ENCODE measurements around the gene TMEM236. TPM values are rescaled to one million over a fixed set of nuclear protein-coding genes. Genes with fewer than 3 reads are reported as not detected.
A peak's percentile ranks its signal among the peaks of the same experiment; 100 is the strongest.

TMEM236 gene
- total RNA-seq, 4 donors from 2014 or later, result 1.2 to 1.8 (median 1.5) TPM

DNA sequence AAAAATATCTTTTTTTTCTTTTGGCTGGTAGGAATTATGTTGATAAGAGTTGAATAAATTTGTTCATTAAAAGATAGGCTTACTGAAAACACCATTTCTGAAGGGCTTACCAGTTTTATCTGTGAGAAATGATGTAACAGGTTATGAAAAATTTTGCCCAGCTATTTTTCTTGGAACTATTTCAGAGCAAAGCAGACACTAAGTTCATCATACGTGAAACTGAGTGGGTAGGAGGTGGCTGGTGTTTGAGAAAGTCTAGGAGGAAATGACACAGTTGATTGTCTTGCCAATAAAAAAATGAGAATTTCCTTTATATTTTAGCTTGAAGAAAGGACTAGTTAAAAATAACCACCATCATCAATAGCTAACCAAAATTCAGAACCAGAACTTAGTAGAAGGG, 51.0 kb downstream of the TMEM236 start:
- whole genome bisulfite sequencing, 2 donors, result 15 to 23% methylated on average over 1 of the region's 1 CpG
- Histone ChIP-seq H3K4me3 (no peak overlapping the region), H3K36me3 (no peaks in the 10 kb centered on the region), H3K27ac (no peak overlapping the region), H3K9me3 (peaks cover 0 to 3% (median 0%) of the 10 kb centered on the region in 4 donors), H3K27me3 (no peaks in the 10 kb centered on the region), H3K4me1 (no peaks in the 10 kb centered on the region)
- DNase-seq (ENCODE audit: low spot score in 2 of 2), result no peak
- TF ChIP-seq POLR2A (IDR thresholded peaks at IDR 0.05) (no peak), EP300 (IDR thresholded peaks at IDR 0.05) (no peak)
- TF ChIP-seq, protein P1, sequence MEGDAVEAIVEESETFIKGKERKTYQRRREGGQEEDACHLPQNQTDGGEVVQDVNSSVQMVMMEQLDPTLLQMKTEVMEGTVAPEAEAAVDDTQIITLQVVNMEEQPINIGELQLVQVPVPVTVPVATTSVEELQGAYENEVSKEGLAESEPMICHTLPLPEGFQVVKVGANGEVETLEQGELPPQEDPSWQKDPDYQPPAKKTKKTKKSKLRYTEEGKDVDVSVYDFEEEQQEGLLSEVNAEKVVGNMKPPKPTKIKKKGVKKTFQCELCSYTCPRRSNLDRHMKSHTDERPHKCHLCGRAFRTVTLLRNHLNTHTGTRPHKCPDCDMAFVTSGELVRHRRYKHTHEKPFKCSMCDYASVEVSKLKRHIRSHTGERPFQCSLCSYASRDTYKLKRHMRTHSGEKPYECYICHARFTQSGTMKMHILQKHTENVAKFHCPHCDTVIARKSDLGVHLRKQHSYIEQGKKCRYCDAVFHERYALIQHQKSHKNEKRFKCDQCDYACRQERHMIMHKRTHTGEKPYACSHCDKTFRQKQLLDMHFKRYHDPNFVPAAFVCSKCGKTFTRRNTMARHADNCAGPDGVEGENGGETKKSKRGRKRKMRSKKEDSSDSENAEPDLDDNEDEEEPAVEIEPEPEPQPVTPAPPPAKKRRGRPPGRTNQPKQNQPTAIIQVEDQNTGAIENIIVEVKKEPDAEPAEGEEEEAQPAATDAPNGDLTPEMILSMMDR (IDR thresholded peaks at IDR 0.05), result no peak

DNA sequence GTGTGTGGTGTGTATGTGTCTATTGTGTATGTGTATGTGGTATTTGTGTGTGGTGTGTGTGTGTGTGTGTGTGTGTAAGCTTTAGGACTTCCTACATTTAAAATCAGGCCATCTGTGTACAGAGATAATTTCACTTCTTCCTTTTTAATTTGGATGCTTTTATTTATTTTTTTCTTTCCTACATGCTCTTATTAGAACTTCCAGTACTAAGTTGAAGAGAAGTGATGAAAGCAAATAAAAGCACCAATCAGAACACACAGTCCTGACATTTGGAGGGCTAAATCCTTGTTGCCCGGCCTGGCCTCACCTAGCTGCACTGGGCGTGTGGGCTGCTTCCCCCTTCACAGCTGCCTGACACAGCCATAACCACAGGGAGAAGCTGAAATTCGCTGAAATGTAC, 53.3 kb downstream of the TMEM236 start:
- Histone ChIP-seq H3K4me1 (no peaks in the 10 kb centered on the region), H3K27ac (no peak overlapping the region), H3K9me3 (peaks cover 0 to 3% (median 0%) of the 10 kb centered on the region in 4 donors), H3K4me3 (no peak overlapping the region), H3K27me3 (no peaks in the 10 kb centered on the region), H3K36me3 (no peaks in the 10 kb centered on the region)
- no peak for DNase-seq (ENCODE audit: low spot score in 2 of 2)
- 63 to 67% methylated on average over 3 of the region's 3 CpGs for WGBS, 2 donors
- TF ChIP-seq EP300 (IDR thresholded peaks at IDR 0.05) (no peak), POLR2A (IDR thresholded peaks at IDR 0.05) (no peak)
- TF ChIP-seq, protein P1 (IDR thresholded peaks at IDR 0.05), result no peak

DNA sequence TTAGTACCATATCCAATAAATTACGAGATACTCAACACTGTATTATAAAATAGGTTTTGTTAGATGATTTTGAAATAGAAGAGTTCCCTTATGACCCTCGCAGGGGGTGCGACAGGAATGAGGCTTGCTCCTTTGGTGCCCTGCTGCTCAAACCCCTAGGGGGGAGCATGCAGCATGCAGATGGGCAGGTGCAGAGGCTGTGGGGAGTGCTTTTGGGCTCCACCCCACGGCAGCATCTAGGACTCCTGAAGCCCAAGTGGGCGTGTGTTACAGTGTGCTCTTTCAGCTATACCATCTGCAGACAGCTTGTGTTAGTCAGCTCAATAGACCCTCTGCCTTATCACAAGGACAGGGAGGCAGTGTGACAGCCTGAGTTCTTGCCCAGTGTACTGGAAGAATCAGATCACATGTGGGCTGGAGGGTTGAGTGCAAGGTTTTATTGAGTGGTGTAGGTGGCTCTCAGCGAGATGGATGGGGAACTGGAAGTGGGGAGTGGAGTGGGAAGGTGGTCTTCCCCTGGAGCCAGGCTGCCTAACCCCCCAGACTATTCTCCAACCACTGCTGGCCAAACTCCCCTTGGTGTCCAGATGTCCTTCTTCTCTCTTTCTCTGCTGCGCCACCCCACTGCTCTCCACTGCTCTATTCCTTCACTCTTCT, 54.0 kb downstream of the TMEM236 start:
- no peak for DNase-seq (ENCODE audit: low spot score in 2 of 2)
- H3K27me3 ChIP-seq, result no peaks in the 10 kb centered on the region
- H3K27ac ChIP-seq, result no peak overlapping the region
- WGBS, 2 donors, result 59 to 69% methylated on average over 7 of the region's 7 CpGs
- H3K9me3 ChIP-seq, result peaks cover 0 to 3% (median 0%) of the 10 kb centered on the region in 4 donors
- H3K4me1 ChIP-seq, result no peaks in the 10 kb centered on the region
- H3K36me3 ChIP-seq, result no peaks in the 10 kb centered on the region
- TF ChIP-seq, protein P1 (IDR thresholded peaks at IDR 0.05), result no peak
- TF ChIP-seq EP300 (IDR thresholded peaks at IDR 0.05) (no peak), POLR2A (IDR thresholded peaks at IDR 0.05) (no peak)
- no peak overlapping the region for H3K4me3 ChIP-seq

DNA sequence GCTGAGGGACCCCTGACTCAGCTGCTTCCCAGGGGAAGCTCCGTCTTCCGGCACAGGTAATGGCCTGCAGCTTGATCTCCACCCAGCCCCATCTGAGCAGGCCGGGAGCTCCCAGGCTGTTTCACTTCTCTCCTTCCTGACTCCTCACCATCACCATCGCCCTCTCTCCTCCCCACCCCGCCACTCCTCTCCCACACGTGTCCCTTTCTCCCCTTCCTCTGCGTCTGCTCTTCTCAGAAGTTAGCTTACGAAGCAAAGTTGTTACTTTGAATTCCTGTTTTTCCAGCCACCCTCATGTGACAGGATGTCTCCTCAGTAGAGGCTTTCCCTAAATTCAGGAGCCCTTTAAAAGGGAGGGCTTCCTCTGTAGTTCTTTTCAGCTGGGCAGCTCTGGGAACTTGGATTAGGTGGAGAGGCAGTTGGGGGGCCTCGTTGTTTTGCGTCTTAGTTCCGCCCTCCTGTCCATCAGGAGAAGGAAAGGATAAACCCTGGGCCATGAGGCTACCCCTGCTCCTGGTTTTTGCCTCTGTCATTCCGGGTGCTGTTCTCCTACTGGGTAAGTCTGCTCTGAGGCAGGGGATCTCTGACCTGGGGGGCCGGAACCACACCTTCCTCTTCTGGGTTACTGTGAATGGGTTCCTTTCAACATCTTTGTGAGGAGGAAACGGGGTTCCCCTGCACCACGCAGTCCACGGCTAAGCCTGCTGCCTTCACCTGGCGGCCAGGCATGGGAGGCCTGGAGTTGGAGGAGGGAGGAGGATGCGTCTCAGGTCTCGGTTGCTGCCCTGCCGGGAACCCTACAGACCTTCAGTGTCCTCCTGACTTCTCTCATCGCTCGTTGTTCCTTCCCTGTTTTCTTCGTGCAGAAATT, 57.2 kb downstream of the TMEM236 start, which contains the start of gene MRC1:
TSS of gene MRC1 (plus strand) at position 378 of the 871 bp plus-strand sequence. CDS start at position 496, 118 bp downstream.
- 66 to 69% methylated on average over 23 of the region's 23 CpGs for WGBS, 2 donors
- H3K4me1 ChIP-seq, result no peaks in the 10 kb centered on the region
- DNase-seq (ENCODE audit: low spot score in 2 of 2), result peak in 1 of 2 donors; percentile 28
- H3K27ac ChIP-seq, result peak within 1 kb of the TSS in 2 of 4 donors; percentile 55 to 66
- H3K27me3 ChIP-seq, result no peaks in the 10 kb centered on the region
- H3K36me3 ChIP-seq, result no peaks in the 10 kb centered on the region
- H3K4me3 ChIP-seq, result peak within 1 kb of the TSS in 2 of 4 donors; percentile 2 to 44
- peaks cover 0 to 3% (median 0%) of the 10 kb centered on the region in 4 donors for H3K9me3 ChIP-seq
- TF ChIP-seq, protein P1 (IDR thresholded peaks at IDR 0.05), result no peak
- TF ChIP-seq POLR2A (IDR thresholded peaks at IDR 0.05), result peak in 1 of 2 donors; percentile 22
- peak in 1 of 2 donors; percentile 71 for TF ChIP-seq EP300 (IDR thresholded peaks at IDR 0.05)
